D721Med (cell line): Measurements from ENCODE around the gene ST8SIA5.

Experiments used
- DNase-seq: peaks from one replicate; pipeline ENCODE4 v3.0.0; 2011; ENCODE audit warnings: low spot score; ENCODE audit not compliant: insufficient read length
- FAIRE-seq: peaks from 2 replicates; lab custom pipeline; 2011; peaks lifted over from hg19 to GRCh38; lab: Jason Lieb, UNC
- CTCF ChIP-seq: IDR thresholded peaks from 2 replicates; pipeline ENCODE4 v1.5.1; 2012; ENCODE audit warnings: mild to moderate bottlenecking, control low read depth; ENCODE audit not compliant: insufficient read depth; ENCODE audit errors: missing control alignments

The ST8SIA5 gene

GRCh38 chr18:46722051-46722450 lies 34.8 kb downstream of the ST8SIA5 start:
- DNase-seq (no peak), FAIRE-seq (no peak)
- no peak for TF ChIP-seq CTCF

GRCh38 chr18:46721331-46721730 lies 35.5 kb downstream of the ST8SIA5 start:
- no peak for FAIRE-seq
- TF ChIP-seq CTCF: no peak
- DNase-seq: no peak

GRCh38 chr18:46720521-46720920 lies 36.3 kb downstream of the ST8SIA5 start:
- no peak for DNase-seq
- FAIRE-seq: no peak
- no peak for TF ChIP-seq CTCF

GRCh38 chr18:46720092-46720491 lies 36.8 kb downstream of the ST8SIA5 start:
- FAIRE-seq: no peak
- TF ChIP-seq CTCF: no peak
- no peak for DNase-seq

- FAIRE-seq (no peak), DNase-seq (no peak)
- no peak for TF ChIP-seq CTCF
These were observed 37.5 kb downstream of the ST8SIA5 start for GRCh38 chr18:46719388-46719787.

- no peak for FAIRE-seq
These were observed 38.1 kb downstream of the ST8SIA5 start for GRCh38 chr18:46718501-46719341.

More at GRCh38 chr18:46718501-46719341, 38.1 kb downstream of the ST8SIA5 start:
- no peak for DNase-seq
- no peak for TF ChIP-seq CTCF
